Measurements from ENCODE around the gene CLTC.

DNA sequence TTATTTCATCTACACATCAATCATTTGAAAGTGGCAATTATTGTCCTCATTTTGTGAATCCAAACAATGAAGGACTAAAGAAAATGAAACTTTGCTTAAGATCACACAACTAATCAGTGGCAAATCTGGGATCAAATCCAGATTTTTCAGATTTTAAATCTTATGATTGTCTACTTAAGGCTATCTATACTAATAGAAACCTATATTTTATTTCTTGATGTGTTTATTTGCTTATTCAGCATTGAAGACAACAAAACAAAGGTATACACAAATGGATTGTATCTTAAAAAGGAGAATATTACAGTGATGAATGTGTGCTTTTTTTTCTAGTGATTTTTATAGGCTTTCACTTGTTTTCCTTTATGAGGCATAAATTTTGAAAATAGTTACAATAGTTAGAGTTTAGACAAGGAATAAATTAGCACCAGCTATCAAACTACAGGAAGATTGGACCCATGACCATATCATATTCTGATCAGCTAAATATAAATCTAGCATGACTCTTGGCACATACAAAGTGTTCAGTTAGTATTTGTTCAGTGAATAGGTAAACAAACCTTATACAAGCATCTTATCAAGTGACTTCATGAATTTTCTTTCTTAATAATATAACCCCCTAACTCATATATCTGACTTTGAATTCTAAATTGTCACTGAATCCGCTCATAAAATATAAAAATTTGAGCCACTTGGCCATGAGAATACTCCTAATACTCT, 108.3 kb downstream of the CLTC start:
- TF ChIP-seq, protein P1, sequence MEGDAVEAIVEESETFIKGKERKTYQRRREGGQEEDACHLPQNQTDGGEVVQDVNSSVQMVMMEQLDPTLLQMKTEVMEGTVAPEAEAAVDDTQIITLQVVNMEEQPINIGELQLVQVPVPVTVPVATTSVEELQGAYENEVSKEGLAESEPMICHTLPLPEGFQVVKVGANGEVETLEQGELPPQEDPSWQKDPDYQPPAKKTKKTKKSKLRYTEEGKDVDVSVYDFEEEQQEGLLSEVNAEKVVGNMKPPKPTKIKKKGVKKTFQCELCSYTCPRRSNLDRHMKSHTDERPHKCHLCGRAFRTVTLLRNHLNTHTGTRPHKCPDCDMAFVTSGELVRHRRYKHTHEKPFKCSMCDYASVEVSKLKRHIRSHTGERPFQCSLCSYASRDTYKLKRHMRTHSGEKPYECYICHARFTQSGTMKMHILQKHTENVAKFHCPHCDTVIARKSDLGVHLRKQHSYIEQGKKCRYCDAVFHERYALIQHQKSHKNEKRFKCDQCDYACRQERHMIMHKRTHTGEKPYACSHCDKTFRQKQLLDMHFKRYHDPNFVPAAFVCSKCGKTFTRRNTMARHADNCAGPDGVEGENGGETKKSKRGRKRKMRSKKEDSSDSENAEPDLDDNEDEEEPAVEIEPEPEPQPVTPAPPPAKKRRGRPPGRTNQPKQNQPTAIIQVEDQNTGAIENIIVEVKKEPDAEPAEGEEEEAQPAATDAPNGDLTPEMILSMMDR (IDR thresholded peaks at IDR 0.05) = no peak
- TF ChIP-seq FOXM1 (IDR thresholded peaks at IDR 0.05; ENCODE audit: low read depth) (no peak), REST (IDR thresholded peaks at IDR 0.05; ENCODE audit: low read depth, low read length) (no peak), SMC3 (IDR thresholded peaks at IDR 0.05; ENCODE audit: low read depth, low read length) (no peak), POLR2AphosphoS5 (IDR thresholded peaks at IDR 0.05; ENCODE audit: low read depth, low read length) (no peak), RFX5 (IDR thresholded peaks at IDR 0.05; ENCODE audit: low read length) (no peak), EP300 (IDR thresholded peaks at IDR 0.05; ENCODE audit: borderline replicate concordance in 1 of 2, low read depth in 1 of 2, low read length in 1 of 2) (no peak), JUND (IDR thresholded peaks at IDR 0.05) (no peak), SIN3A (IDR thresholded peaks at IDR 0.05; ENCODE audit: borderline replicate concordance, low read depth, low read length) (no peak), YY1 (IDR thresholded peaks at IDR 0.05; ENCODE audit: low read depth) (no peak), NRF1 (IDR thresholded peaks at IDR 0.05; ENCODE audit: low read depth, low read length) (no peak), EZH2phosphoT487 (IDR thresholded peaks at IDR 0.05; ENCODE audit: borderline replicate concordance, low read depth) (no peak), CHD2 (IDR thresholded peaks at IDR 0.05; ENCODE audit: low read length, partially characterized antibody) (no peak)

Measured in SK-N-SH (cell line).